22Rv1 (cell line): Measurements from ENCODE around the gene MS4A1.
"Not testable (repeated sequence)": the region's sequence is repeated elsewhere in the genome, so short reads cannot be mapped to it uniquely, and the experiment has no call there.

ENCODE experiments used
- H3K27ac ChIP-seq: fragments of 450-650 bp; 2 replicates; pipeline ENCODE4 v1.5.1; 2017
- ZFX ChIP-seq: fragments of 450-650 bp; IDR thresholded peaks from 2 replicates; pipeline ENCODE4 v1.6.1; 2017; ENCODE audit warnings: antibody characterized with exemption, borderline replicate concordance
- TF ChIP-seq, protein P1 (sequence below): fragments of 450-650 bp; IDR thresholded peaks from 2 replicates; pipeline ENCODE4 v1.5.1; 2017; ENCODE audit warnings: mild to moderate bottlenecking

MS4A1 gene

DNA sequence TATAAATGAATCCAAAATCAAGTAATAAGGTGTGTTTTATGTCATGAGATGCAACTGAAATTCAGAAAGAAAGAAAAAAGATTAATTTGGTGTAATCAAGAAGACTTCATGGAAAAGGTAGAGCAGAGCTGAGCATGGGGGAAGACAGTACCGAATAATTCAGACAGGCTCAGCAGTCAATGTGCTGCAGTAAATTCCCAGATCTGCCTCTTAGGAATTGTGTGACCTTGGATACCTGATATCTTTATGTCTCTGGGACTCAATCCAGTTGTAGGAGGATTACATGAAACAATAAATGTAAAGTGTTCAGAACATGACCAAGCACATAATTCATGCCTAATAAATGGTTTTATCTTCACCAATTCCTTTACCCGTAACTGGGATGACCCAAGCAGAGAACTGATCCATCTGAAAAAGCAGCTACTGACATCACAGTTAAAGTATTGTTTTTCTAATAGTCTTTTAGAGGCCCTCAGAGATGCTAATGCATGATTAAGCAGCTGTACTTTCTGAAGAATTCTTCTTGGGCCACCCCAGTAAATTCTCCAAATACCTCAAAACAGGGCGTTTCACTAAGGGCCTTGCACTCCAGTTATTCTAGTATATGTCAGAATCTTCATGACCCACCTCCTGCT, 44.7 kb downstream of the MS4A1 start:
- no peak overlapping the region for H3K27ac ChIP-seq
- TF ChIP-seq, protein P1, sequence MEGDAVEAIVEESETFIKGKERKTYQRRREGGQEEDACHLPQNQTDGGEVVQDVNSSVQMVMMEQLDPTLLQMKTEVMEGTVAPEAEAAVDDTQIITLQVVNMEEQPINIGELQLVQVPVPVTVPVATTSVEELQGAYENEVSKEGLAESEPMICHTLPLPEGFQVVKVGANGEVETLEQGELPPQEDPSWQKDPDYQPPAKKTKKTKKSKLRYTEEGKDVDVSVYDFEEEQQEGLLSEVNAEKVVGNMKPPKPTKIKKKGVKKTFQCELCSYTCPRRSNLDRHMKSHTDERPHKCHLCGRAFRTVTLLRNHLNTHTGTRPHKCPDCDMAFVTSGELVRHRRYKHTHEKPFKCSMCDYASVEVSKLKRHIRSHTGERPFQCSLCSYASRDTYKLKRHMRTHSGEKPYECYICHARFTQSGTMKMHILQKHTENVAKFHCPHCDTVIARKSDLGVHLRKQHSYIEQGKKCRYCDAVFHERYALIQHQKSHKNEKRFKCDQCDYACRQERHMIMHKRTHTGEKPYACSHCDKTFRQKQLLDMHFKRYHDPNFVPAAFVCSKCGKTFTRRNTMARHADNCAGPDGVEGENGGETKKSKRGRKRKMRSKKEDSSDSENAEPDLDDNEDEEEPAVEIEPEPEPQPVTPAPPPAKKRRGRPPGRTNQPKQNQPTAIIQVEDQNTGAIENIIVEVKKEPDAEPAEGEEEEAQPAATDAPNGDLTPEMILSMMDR: no peak
- no peak for TF ChIP-seq ZFX

GRCh38 chr11:60502221-60502775, 46.7 kb downstream of the MS4A1 start:
- H3K27ac ChIP-seq: no peak overlapping the region

DNA sequence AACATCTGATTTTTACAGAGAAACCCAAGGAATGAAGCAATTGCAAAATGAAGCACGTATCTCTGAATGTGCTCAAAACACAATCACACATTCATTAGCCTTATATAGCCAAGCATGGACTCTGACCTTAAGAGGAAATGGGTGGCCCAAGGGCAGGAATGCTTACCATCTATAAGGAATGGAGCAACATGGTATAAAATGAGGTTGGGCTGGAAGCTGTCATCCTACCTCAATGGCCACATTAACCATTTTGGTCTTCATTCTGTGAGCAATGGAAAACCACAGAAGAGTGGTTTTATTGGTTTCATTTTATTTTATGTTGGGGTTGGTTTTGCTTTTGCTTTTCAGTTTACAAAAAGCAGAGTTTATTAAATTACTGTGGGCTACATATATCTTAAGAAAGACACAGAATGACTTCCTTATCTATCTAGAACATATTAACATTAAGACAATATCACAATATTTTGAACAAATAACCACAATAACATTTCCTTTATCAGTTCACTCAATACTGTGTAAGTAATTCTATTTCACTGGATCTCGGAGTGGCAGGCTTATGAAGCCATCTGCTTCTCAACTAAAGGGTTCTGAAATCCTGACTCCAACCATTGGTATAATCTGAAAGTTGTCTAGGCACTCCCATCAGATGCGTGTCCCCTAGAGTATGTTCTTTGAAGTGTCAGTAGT, 48.7 kb downstream of the MS4A1 start:
- H3K27ac ChIP-seq: no peak overlapping the region
- TF ChIP-seq, protein P1: no peak
- no peak for TF ChIP-seq ZFX

More at GRCh38 chr11:60502221-60502775, 46.7 kb downstream of the MS4A1 start:
- no peak for TF ChIP-seq ZFX

GRCh38 chr11:60509609-60510008, 54.0 kb downstream of the MS4A1 start:
- H3K27ac ChIP-seq: not testable (repeated sequence)

GRCh38 chr11:60510209-60510608, 54.6 kb downstream of the MS4A1 start:
- not testable (repeated sequence) for H3K27ac ChIP-seq

- H3K27ac ChIP-seq: no peak overlapping the region
- TF ChIP-seq, protein P1: no peak
- TF ChIP-seq ZFX: no peak
These were observed 55.7 kb downstream of the MS4A1 start for GRCh38 chr11:60511393-60511792.

- no peak for TF ChIP-seq ZFX
- TF ChIP-seq, protein P1: no peak
- H3K27ac ChIP-seq: no peak overlapping the region
These were observed 57.1 kb downstream of the MS4A1 start for GRCh38 chr11:60512651-60513225.

DNA sequence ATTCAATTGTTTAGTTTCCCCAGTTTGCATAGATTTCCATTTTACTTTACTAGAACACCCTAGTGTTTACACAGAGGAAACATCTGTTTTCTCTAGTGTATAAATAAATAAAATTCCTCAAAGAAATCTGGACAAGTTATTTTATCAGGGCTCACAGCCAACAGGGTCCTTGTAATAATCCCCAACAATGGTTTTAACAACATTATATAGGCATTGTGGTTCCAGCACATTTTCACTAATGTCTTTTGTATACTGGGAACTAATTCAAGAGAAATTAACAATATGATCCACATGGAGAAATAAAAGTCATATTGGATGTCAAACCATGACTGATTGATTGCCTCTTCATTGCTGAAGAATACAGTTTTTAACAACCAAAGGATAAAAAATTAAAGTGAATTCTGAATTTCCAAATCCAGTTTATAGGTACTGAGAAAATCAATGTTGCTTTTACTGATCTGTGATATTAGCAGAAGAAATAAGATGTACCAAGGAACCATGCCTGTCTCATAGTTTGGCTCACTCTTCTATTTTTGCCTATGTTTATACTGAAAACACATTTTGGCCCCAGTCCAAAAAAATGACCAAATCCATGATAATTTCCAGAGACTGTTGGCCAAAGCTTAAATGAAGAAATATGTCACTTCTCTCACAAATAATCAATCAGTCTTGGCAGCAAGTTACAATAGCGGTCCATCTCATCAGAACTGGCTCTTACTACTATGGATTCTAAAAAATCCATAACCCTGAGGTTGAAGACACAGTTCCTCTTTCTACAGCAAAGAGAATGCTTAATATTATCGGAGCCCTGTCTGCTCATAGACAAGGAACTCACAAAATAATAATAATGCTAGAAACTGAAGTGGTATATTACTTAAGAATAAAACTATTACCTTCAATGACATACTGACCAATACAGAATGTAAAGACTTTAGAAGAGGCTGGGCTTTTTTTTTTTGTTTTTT, 58.1 kb downstream of the MS4A1 start:
- no peak overlapping the region for H3K27ac ChIP-seq
- TF ChIP-seq ZFX: no peak
- TF ChIP-seq, protein P1: no peak
